H9 (cell line): Measurements from ENCODE around the gene TDP2. TPM values are rescaled to one million over a fixed set of nuclear protein-coding genes. Genes with fewer than 3 reads are reported as not detected.

Experiments used
- DNase-seq: peaks from one replicate; pipeline ENCODE4 v3.0.0-alpha.2; 2017
- H2AFZ ChIP-seq: one replicate; pipeline ENCODE4 v1.6.1; 2013; ENCODE audit warnings: mild to moderate bottlenecking, low read length, control low read depth, moderate library complexity
- H2AK5ac ChIP-seq: 2 replicates; pipeline ENCODE4 v1.6.1; 2013; ENCODE audit warnings: low read length, control low read depth, mixed read lengths; ENCODE audit not compliant: insufficient read length
- H2BK120ac ChIP-seq: one replicate; pipeline ENCODE4 v1.6.1; 2013; ENCODE audit warnings: low read depth, mild to moderate bottlenecking, low read length, control low read depth, inconsistent platforms; ENCODE audit not compliant: poor library complexity, severe bottlenecking
- H2BK12ac ChIP-seq: 2 replicates; pipeline ENCODE4 v1.6.1; 2013; ENCODE audit warnings: low read length, control low read depth, mixed read lengths, low read depth; ENCODE audit not compliant: insufficient read length
- H2BK15ac ChIP-seq: 2 replicates; pipeline ENCODE4 v1.6.1; 2013; ENCODE audit warnings: low read depth, low read length, control low read depth
- H2BK20ac ChIP-seq: one replicate; pipeline ENCODE4 v1.6.1; 2013; ENCODE audit warnings: low read depth, mild to moderate bottlenecking, low read length, control low read depth, inconsistent platforms; ENCODE audit not compliant: poor library complexity, severe bottlenecking
- H2BK5ac ChIP-seq: 2 replicates; pipeline ENCODE4 v1.6.1; 2013; ENCODE audit warnings: low read length, control low read depth, mixed read lengths; ENCODE audit not compliant: insufficient read length
- H3K14ac ChIP-seq: 2 replicates; pipeline ENCODE4 v1.6.1; 2013; ENCODE audit warnings: low read length, control low read depth; ENCODE audit not compliant: insufficient read depth
- H3K18ac ChIP-seq: 2 replicates; pipeline ENCODE4 v1.6.1; 2013; ENCODE audit warnings: low read depth, mild to moderate bottlenecking, mixed read lengths, low read length, control low read depth; ENCODE audit not compliant: insufficient read length
- H3K23ac ChIP-seq: 2 replicates; pipeline ENCODE4 v1.6.1; 2013; ENCODE audit warnings: low read length, control low read depth, mixed read lengths, low read depth; ENCODE audit not compliant: insufficient read length
- H3K23me2 ChIP-seq: 2 replicates; pipeline ENCODE4 v1.6.1; 2013; ENCODE audit warnings: low read depth, mild to moderate bottlenecking, mixed read lengths, low read length, control low read depth; ENCODE audit not compliant: insufficient read length, poor library complexity, severe bottlenecking
- H3K27ac ChIP-seq: 2 replicates; pipeline ENCODE4 v1.5.1; 2013; ENCODE audit warnings: low read length, control low read depth, mixed read lengths, low read depth; ENCODE audit not compliant: insufficient read length
- H3K27me3 ChIP-seq: 2 replicates; pipeline ENCODE4 v1.6.1; 2013; ENCODE audit warnings: low read length, control low read depth, inconsistent platforms; ENCODE audit not compliant: insufficient read depth
- H3K4ac ChIP-seq: 2 replicates; pipeline ENCODE4 v1.6.1; 2013; ENCODE audit warnings: low read depth, mild to moderate bottlenecking, control low read depth, inconsistent platforms, low read length, moderate library complexity
- H3K4me1 ChIP-seq: 2 replicates; pipeline ENCODE4 v1.6.1; 2013; ENCODE audit warnings: low read length, control low read depth, inconsistent platforms; ENCODE audit not compliant: insufficient read depth
- H3K4me2 ChIP-seq: 2 replicates; pipeline ENCODE4 v1.6.1; 2013; ENCODE audit warnings: low read length, control low read depth, mixed read lengths; ENCODE audit not compliant: insufficient read length, insufficient read depth
- H3K56ac ChIP-seq: 2 replicates; pipeline ENCODE4 v1.6.1; 2013; ENCODE audit warnings: low read depth, mild to moderate bottlenecking, mixed read lengths, low read length, control low read depth; ENCODE audit not compliant: insufficient read length
- H3K79me1 ChIP-seq: 2 replicates; pipeline ENCODE4 v1.6.1; 2013; ENCODE audit warnings: low read depth, mild to moderate bottlenecking, moderate library complexity, low read length, control low read depth, inconsistent platforms; ENCODE audit not compliant: insufficient read depth, poor library complexity, severe bottlenecking
- H3K79me2 ChIP-seq: 2 replicates; pipeline ENCODE4 v1.6.1; 2013; ENCODE audit warnings: low read length, control low read depth, inconsistent platforms; ENCODE audit not compliant: insufficient read depth
- H3K9ac ChIP-seq: 2 replicates; pipeline ENCODE4 v1.6.1; 2013; ENCODE audit warnings: low read length, control low read depth, mixed read lengths; ENCODE audit not compliant: insufficient read length; ENCODE audit errors: extremely low read depth
- H3K9me3 ChIP-seq: one replicate; pipeline ENCODE4 v1.6.1; 2013; ENCODE audit warnings: low read depth, low read length, inconsistent platforms; ENCODE audit not compliant: control insufficient read depth
- H3T11ph ChIP-seq: one replicate; pipeline ENCODE4 v1.6.1; 2013; ENCODE audit warnings: mild to moderate bottlenecking, low read length, control low read depth, inconsistent platforms
- H4K20me1 ChIP-seq: one replicate; pipeline ENCODE4 v1.6.1; 2013; ENCODE audit not compliant: control insufficient read depth, insufficient read length, insufficient read depth
- H4K5ac ChIP-seq: 2 replicates; pipeline ENCODE4 v1.6.1; 2013; ENCODE audit warnings: low read depth, mild to moderate bottlenecking, mixed read lengths, low read length, control low read depth; ENCODE audit not compliant: insufficient read length
- H4K8ac ChIP-seq: replicated peaks from 2 replicates; pipeline ENCODE4 v1.6.1; 2013; ENCODE audit warnings: low read length, control low read depth, mixed read lengths, low read depth; ENCODE audit not compliant: insufficient read length
- H4K91ac ChIP-seq: 2 replicates; pipeline ENCODE4 v1.6.1; 2013; ENCODE audit warnings: low read depth, mild to moderate bottlenecking, moderate library complexity, mixed read lengths, low read length, control low read depth; ENCODE audit not compliant: insufficient read length
- H3K27ac Mint-ChIP-seq, 3 experiments: 2 replicates in 2 of 3; 3 replicates in 1 of 3; pipeline ENCODE4 v1.8.0; 2020 to 2021; ENCODE audit warnings: mixed read lengths in 3 of 3, mild to moderate bottlenecking in 1 of 3, moderate library complexity in 1 of 3
- H3K27me3 Mint-ChIP-seq: 2 replicates; pipeline ENCODE4 v1.8.0; 2021; ENCODE audit warnings: low read depth, mild to moderate bottlenecking, moderate library complexity, mixed read lengths
- H3K36me3 Mint-ChIP-seq, 3 experiments: 2 replicates in 2 of 3; 3 replicates in 1 of 3; pipeline ENCODE4 v1.8.0; 2020 to 2021; ENCODE audit warnings: low read depth in 3 of 3, mixed read lengths in 3 of 3; ENCODE audit not compliant: insufficient read depth in 1 of 3
- H3K4me1 Mint-ChIP-seq, 2 experiments: 2 replicates each; pipeline ENCODE4 v1.8.0; 2020; ENCODE audit warnings: mixed read lengths in 2 of 2
- H3K4me3 Mint-ChIP-seq, 2 experiments: 2 replicates in 1 of 2; 3 replicates in 1 of 2; pipeline ENCODE4 v1.8.0; 2020 to 2021; ENCODE audit warnings: mild to moderate bottlenecking in 2 of 2, mixed read lengths in 2 of 2, moderate library complexity in 1 of 2
- H3K9me3 Mint-ChIP-seq, 2 experiments: 2 replicates in 1 of 2; 3 replicates in 1 of 2; pipeline ENCODE4 v1.8.0; 2020; ENCODE audit warnings: mild to moderate bottlenecking in 2 of 2, mixed read lengths in 2 of 2, moderate library complexity in 1 of 2
- WGBS: extraction: QIAGEN DNeasy Blood & Tissue Kit; methylation state at CpG from one replicate; pipeline ENCODE4 v1.1.7; 2013; ENCODE audit warnings: missing lambda C conversion rate, low lambda C conversion rate, mixed read lengths; ENCODE audit not compliant: insufficient read length; ENCODE audit errors: extremely low coverage; 5-methylcytosine and 5-hydroxymethylcytosine counted together
- total RNA-seq: library from RNA; stranded (reverse); gene quantifications from 2 replicates; pipeline ENCODE4 v1.2.1, GENCODE V29; 2021
- TF ChIP-seq, protein P1 (sequence below): fragments of 200-600 bp; sonication (generic); conservative IDR thresholded peaks from 3 replicates; pipeline ENCODE4 v1.8.0; 2021; ENCODE audit warnings: antibody characterized with exemption, mild to moderate bottlenecking

Gene TDP2
- total RNA-seq, 1 experiment from 2014 or later = 55.6 TPM

DNA sequence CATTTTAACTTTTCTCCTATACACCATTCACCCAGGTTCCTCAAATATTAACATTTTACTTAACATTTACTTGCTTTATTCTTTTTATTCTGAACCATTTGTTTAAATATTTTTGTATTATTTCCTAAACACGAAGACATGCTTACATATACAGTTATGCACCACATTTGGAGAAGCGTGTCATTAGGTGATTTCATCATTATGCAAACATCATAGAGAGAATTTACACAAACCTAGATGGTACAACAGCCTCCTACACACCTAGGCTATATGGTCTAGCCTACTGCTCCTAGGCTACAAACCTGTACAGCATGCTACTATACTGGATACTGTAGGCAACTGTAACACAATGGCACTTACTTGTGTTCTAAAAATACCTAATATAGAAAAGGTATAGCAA lies 6.6 kb downstream of the TDP2 start:
- Histone ChIP-seq H3K14ac (no peak overlapping the region), H3K4me2 (no peak overlapping the region), H2BK5ac (no peak overlapping the region), H3K79me2 (peaks cover under 1% of the 10 kb centered on the region; the same call in 1 of the 2 replicates), H3T11ph (no peak overlapping the region), H4K91ac (no peak overlapping the region), H2BK12ac (no peak overlapping the region), H3K56ac (no peak overlapping the region), H3K79me1 (no peaks in the 10 kb centered on the region), H4K20me1 (no peaks in the 10 kb centered on the region), H4K8ac (no peak overlapping the region), H2BK120ac (no peak overlapping the region), H2AK5ac (no peak overlapping the region), H3K18ac (no peak overlapping the region), H3K27me3 (no peaks in the 10 kb centered on the region), H2BK15ac (no peak overlapping the region), H3K4ac (no peak overlapping the region), H3K9ac (no peak overlapping the region), H3K23me2 (no peaks in the 10 kb centered on the region), H2BK20ac (no peak overlapping the region), H3K9me3 (no peaks in the 10 kb centered on the region), H4K5ac (no peak overlapping the region), H3K4me1 (peaks cover 6% of the 10 kb centered on the region; the same call in 1 of the 2 replicates), H2AFZ (no peak overlapping the region), H3K23ac (no peak overlapping the region), H3K27ac (no peak overlapping the region)
- peaks cover 26 to 33% of the 10 kb centered on the region in 2 experiments for H3K4me1 Mint-ChIP-seq
- peaks cover 22 to 58% (median 57%) of the 10 kb centered on the region in 3 experiments; a peak in 6 of 7 replicates for H3K36me3 Mint-ChIP-seq
- H3K27me3 Mint-ChIP-seq = no peaks in the 10 kb centered on the region
- H3K9me3 Mint-ChIP-seq = no peaks in the 10 kb centered on the region
- H3K4me3 Mint-ChIP-seq = no peak overlapping the region
- no peak for DNase-seq
- H3K27ac Mint-ChIP-seq = no peak overlapping the region
- no CpG with 5 or more reads among the region's 2 CpGs for WGBS
- TF ChIP-seq, protein P1, sequence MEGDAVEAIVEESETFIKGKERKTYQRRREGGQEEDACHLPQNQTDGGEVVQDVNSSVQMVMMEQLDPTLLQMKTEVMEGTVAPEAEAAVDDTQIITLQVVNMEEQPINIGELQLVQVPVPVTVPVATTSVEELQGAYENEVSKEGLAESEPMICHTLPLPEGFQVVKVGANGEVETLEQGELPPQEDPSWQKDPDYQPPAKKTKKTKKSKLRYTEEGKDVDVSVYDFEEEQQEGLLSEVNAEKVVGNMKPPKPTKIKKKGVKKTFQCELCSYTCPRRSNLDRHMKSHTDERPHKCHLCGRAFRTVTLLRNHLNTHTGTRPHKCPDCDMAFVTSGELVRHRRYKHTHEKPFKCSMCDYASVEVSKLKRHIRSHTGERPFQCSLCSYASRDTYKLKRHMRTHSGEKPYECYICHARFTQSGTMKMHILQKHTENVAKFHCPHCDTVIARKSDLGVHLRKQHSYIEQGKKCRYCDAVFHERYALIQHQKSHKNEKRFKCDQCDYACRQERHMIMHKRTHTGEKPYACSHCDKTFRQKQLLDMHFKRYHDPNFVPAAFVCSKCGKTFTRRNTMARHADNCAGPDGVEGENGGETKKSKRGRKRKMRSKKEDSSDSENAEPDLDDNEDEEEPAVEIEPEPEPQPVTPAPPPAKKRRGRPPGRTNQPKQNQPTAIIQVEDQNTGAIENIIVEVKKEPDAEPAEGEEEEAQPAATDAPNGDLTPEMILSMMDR = no peak
